Neural cell (in vitro differentiated cells): ENCODE data around the gene LRCH1.

ENCODE experiments used
- EP300 ChIP-seq: fragments of 450-650 bp; conservative IDR thresholded peaks from 2 replicates; pipeline ENCODE4 v1.6.1; 2014; ENCODE audit warnings: antibody characterized with exemption, mild to moderate bottlenecking, moderate library complexity; ENCODE audit not compliant: poor library complexity, severe bottlenecking
- TF ChIP-seq, protein P1 (sequence below): fragments of 450-650 bp; IDR thresholded peaks from 2 replicates; pipeline ENCODE4 v1.5.1; 2014; ENCODE audit warnings: antibody characterized with exemption, mild to moderate bottlenecking, moderate library complexity; ENCODE audit not compliant: poor library complexity, severe bottlenecking

DNA sequence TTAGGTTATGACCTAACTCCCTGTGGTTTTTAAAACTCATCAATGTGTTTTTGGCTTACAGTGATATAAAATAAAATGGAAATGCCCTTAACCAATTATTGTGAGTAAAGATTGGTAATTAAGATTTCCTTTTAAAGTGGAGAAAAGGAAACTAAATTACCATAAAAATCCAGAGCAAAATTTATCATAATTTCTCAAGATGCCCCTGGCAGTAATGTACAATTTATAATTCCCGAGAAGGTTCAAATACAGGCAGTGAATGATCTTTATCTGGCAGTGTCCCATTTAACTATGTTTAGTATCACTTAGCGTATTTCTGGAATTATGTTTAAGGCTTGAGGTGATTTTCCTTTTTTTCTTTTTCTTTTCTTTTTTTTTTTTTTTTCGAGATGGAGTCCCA, 182.5 kb downstream of the LRCH1 start:
- TF ChIP-seq, protein P1, sequence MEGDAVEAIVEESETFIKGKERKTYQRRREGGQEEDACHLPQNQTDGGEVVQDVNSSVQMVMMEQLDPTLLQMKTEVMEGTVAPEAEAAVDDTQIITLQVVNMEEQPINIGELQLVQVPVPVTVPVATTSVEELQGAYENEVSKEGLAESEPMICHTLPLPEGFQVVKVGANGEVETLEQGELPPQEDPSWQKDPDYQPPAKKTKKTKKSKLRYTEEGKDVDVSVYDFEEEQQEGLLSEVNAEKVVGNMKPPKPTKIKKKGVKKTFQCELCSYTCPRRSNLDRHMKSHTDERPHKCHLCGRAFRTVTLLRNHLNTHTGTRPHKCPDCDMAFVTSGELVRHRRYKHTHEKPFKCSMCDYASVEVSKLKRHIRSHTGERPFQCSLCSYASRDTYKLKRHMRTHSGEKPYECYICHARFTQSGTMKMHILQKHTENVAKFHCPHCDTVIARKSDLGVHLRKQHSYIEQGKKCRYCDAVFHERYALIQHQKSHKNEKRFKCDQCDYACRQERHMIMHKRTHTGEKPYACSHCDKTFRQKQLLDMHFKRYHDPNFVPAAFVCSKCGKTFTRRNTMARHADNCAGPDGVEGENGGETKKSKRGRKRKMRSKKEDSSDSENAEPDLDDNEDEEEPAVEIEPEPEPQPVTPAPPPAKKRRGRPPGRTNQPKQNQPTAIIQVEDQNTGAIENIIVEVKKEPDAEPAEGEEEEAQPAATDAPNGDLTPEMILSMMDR: no peak
- TF ChIP-seq EP300: no peak
